SK-N-SH treated with all-trans-retinoic acid at 6 μM for 48 hours (cell line): Measurements from ENCODE around the gene TMED6.

ENCODE experiments used
- CSDC2 ChIP-seq: fragments of 250-450 bp; sonication (Bioruptor Pico); IDR thresholded peaks from 2 replicates; pipeline ENCODE4 v1.5.0; 2020; ENCODE audit warnings: mild to moderate bottlenecking, moderate library complexity
- ISL1 ChIP-seq: fragments of 250-450 bp; sonication (Bioruptor Pico); IDR thresholded peaks from 2 replicates; pipeline ENCODE4 v2.1.2; 2022; ENCODE audit warnings: mild to moderate bottlenecking, moderate library complexity
- PATZ1 ChIP-seq: fragments of 250-450 bp; sonication (Bioruptor Pico); IDR thresholded peaks from 2 replicates; pipeline ENCODE4 v1.8.0; 2020; ENCODE audit warnings: mild to moderate bottlenecking, moderate library complexity, borderline replicate concordance
- ZNF565 ChIP-seq: fragments of 450-650 bp; formaldehyde crosslinking; conservative IDR thresholded peaks from 2 replicates; pipeline ENCODE4 v1.5.0; 2020; ENCODE audit warnings: low read depth, mild to moderate bottlenecking, moderate library complexity
- ZNF8 ChIP-seq: fragments of 450-650 bp; formaldehyde crosslinking; IDR thresholded peaks from 2 replicates; pipeline ENCODE4 v1.5.0; 2020; ENCODE audit warnings: mild to moderate bottlenecking, moderate library complexity

GRCh38 chr16:69301861-69302260 is 49.7 kb downstream of the TMED6 start:
- TF ChIP-seq PATZ1 (CRISPR knock-in tag) (no peak), ZNF8 (CRISPR knock-in tag) (no peak), ZNF565 (CRISPR knock-in tag) (no peak), CSDC2 (CRISPR knock-in tag) (no peak), ISL1 (CRISPR knock-in tag) (no peak)
